ENCODE measurements around the gene AP1G2.

The AP1G2 gene

DNA sequence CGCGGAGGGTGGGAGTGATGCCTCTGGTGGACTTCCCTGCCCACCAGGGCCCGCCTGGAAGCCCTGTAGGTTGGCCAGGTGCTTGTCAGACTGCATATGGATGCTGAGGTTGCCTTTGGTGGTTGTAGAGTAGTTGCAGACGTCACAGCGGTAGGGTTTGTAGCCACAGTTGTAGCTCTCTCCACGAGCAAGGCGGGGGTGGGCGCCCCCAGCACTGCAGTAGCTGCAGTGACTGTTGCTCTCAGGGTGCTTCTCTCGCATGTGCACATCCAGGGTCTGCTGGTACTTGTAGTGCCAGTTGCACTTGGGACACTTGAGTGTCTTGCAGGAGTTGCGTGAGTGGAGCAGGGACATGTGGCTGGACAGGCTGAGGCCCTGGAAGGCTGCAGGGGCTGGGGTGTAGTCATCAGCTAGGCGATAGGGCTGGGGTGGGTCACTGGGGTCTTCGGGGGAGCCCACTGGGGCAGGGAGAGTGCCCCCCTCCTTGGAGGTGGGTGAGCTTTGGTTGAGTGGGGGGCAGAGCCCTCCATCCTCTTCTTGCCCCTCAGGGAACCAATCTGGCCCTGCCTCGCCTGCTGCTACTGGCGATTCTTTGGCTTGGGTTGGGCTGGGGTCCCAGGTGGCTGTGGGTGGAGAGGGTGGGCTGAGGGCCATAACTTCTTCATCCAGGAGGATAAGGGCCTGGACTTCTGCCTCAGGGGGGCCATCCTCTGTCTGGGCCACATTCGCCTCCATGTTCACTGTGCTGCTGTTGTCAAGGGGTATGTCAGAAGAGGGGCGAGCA is 33.7 kb downstream of the AP1G2 start:
- no peaks in the 10 kb centered on the region for H3K9me3 ChIP-seq (ENCODE audit: insufficient read depth, low read length)
- H3K9ac ChIP-seq (ENCODE audit: low read length): no peak overlapping the region
- no peaks in the 10 kb centered on the region for H3K4me1 ChIP-seq (ENCODE audit: low read length)
- no peaks in the 10 kb centered on the region for H3K79me2 ChIP-seq (ENCODE audit: low read length)
- H2AFZ ChIP-seq (ENCODE audit: low read depth, low read length): no peak overlapping the region
- H3K4me2 ChIP-seq (ENCODE audit: low read length): no peak overlapping the region
- no peak for TF ChIP-seq EZH2phosphoT487 (IDR thresholded peaks at IDR 0.05; ENCODE audit: low read depth)
- TF ChIP-seq, protein P1, sequence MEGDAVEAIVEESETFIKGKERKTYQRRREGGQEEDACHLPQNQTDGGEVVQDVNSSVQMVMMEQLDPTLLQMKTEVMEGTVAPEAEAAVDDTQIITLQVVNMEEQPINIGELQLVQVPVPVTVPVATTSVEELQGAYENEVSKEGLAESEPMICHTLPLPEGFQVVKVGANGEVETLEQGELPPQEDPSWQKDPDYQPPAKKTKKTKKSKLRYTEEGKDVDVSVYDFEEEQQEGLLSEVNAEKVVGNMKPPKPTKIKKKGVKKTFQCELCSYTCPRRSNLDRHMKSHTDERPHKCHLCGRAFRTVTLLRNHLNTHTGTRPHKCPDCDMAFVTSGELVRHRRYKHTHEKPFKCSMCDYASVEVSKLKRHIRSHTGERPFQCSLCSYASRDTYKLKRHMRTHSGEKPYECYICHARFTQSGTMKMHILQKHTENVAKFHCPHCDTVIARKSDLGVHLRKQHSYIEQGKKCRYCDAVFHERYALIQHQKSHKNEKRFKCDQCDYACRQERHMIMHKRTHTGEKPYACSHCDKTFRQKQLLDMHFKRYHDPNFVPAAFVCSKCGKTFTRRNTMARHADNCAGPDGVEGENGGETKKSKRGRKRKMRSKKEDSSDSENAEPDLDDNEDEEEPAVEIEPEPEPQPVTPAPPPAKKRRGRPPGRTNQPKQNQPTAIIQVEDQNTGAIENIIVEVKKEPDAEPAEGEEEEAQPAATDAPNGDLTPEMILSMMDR (IDR thresholded peaks at IDR 0.05; ENCODE audit: low read depth, low read length): no peak
- no peaks in the 10 kb centered on the region for H3K27me3 ChIP-seq (ENCODE audit: low read depth, low read length)
- no peaks in the 10 kb centered on the region for H4K20me1 ChIP-seq (ENCODE audit: insufficient read depth, low read length)
- no peak overlapping the region for H3K4me3 ChIP-seq (ENCODE audit: low read length)
- no peak overlapping the region for H3K27ac ChIP-seq (ENCODE audit: low read length)
- H3K36me3 ChIP-seq (replicated peaks; ENCODE audit: low read depth, low read length): no peaks in the 10 kb centered on the region

DNA sequence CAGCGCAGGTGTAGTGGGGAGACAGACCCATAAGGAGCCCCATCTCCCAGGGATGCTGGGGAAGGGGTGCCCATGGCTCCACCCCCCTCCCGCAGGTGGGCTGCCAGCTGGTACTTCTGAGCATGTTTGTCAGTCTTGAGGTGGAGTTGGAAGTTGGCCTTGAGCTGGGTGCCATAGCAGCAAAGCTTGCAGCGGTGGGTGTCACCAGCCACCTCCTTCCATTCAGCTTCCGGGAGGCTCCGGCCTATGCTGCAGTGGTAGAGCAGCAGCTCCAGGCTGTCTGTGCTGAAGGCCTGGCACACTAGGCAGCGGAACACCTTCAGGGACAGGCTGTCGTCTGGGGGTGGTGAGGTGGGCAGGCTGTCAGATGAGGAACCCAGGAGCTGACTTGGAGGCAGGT is 34.9 kb downstream of the AP1G2 start:
- no peaks in the 10 kb centered on the region for H3K9me3 ChIP-seq (ENCODE audit: insufficient read depth, low read length)
- H3K36me3 ChIP-seq (replicated peaks; ENCODE audit: low read depth, low read length): no peaks in the 10 kb centered on the region
- no peaks in the 10 kb centered on the region for H4K20me1 ChIP-seq (ENCODE audit: insufficient read depth, low read length)

DNA sequence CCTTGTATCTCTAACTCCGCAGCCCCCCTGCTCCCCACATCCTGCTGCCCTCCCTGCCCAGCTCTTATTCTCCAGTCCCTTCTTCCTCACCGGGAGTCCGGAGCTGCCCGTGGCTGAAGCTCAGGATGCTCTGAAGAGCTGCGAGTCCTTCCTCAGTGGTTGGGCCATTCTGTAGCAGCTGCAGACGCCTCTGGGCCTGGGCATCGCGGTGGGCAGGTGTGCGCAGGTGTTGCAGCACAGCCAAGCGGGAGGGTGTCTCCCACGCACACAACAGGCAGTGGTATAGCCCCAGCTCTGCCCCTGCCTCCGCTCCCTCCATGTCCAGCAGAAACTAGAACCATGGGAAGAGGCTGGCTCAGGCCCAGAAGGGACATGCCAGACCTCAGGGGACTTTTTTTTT is 36.2 kb downstream of the AP1G2 start:
- Histone ChIP-seq H3K79me2 (ENCODE audit: low read length) (no peaks in the 10 kb centered on the region), H3K4me1 (ENCODE audit: low read length) (no peaks in the 10 kb centered on the region), H3K27me3 (ENCODE audit: low read depth, low read length) (no peaks in the 10 kb centered on the region), H2AFZ (ENCODE audit: low read depth, low read length) (no peak overlapping the region), H3K27ac (ENCODE audit: low read length) (no peak overlapping the region), H3K9me3 (ENCODE audit: insufficient read depth, low read length) (no peaks in the 10 kb centered on the region), H3K4me2 (ENCODE audit: low read length) (no peak overlapping the region), H3K4me3 (ENCODE audit: low read length) (no peak overlapping the region), H3K36me3 (replicated peaks; ENCODE audit: low read depth, low read length) (no peaks in the 10 kb centered on the region), H3K9ac (ENCODE audit: low read length) (no peak overlapping the region), H4K20me1 (ENCODE audit: insufficient read depth, low read length) (no peaks in the 10 kb centered on the region)
- TF ChIP-seq EZH2phosphoT487 (IDR thresholded peaks at IDR 0.05; ENCODE audit: low read depth): no peak
- TF ChIP-seq, protein P1 (IDR thresholded peaks at IDR 0.05; ENCODE audit: low read depth, low read length): no peak

More for the DNA sequence above, 34.9 kb downstream of the AP1G2 start:
- no peaks in the 10 kb centered on the region for H3K27me3 ChIP-seq (ENCODE audit: low read depth, low read length)
- no peaks in the 10 kb centered on the region for H3K79me2 ChIP-seq (ENCODE audit: low read length)
- TF ChIP-seq EZH2phosphoT487 (IDR thresholded peaks at IDR 0.05; ENCODE audit: low read depth): no peak
- TF ChIP-seq, protein P1 (IDR thresholded peaks at IDR 0.05; ENCODE audit: low read depth, low read length): no peak
- H3K4me2 ChIP-seq (ENCODE audit: low read length): no peak overlapping the region
- no peak overlapping the region for H3K4me3 ChIP-seq (ENCODE audit: low read length)
- no peaks in the 10 kb centered on the region for H3K4me1 ChIP-seq (ENCODE audit: low read length)
- no peak overlapping the region for H3K9ac ChIP-seq (ENCODE audit: low read length)
- no peak overlapping the region for H2AFZ ChIP-seq (ENCODE audit: low read depth, low read length)
- H3K27ac ChIP-seq (ENCODE audit: low read length): no peak overlapping the region

DNA sequence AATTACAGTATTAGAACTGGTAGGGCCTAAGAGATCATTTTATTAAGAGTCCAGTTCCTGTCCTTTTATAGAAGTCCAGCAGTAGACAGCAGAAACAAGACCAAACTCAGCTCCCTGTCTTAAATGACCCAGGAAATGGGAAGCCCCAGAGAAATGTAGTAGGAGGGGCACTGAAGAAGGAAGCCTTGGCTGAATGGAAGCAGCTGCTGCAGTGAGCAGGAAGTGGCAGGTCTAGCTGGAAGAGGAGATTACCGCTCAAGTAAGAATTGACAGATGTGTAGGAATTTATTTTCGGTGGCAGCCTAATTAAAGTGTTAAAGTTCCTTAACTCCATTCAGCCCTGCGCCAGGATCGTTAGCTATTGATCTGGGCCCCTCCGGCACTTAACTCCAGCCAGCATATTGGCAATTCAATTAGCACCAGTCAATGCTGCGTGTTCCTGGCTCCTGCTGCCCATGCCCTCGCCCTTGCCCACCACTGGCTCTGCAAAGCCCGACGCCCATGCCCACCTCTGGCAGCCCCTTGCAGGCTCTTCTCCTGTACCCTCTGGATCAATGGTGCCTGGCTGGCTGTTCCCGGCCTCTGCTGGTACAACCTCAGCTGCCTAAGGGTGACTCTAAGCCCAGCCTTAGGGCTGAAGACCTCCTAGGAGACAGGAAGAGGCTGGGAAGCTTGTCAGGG is 37.1 kb downstream of the AP1G2 start:
- Histone ChIP-seq H3K4me1 (ENCODE audit: low read length) (no peaks in the 10 kb centered on the region), H3K4me3 (ENCODE audit: low read length) (no peak overlapping the region), H3K9me3 (ENCODE audit: insufficient read depth, low read length) (no peaks in the 10 kb centered on the region), H3K79me2 (ENCODE audit: low read length) (no peaks in the 10 kb centered on the region), H3K4me2 (ENCODE audit: low read length) (no peak overlapping the region), H2AFZ (ENCODE audit: low read depth, low read length) (no peak overlapping the region), H4K20me1 (ENCODE audit: insufficient read depth, low read length) (no peaks in the 10 kb centered on the region), H3K27me3 (ENCODE audit: low read depth, low read length) (no peaks in the 10 kb centered on the region), H3K9ac (ENCODE audit: low read length) (no peak overlapping the region), H3K36me3 (replicated peaks; ENCODE audit: low read depth, low read length) (no peaks in the 10 kb centered on the region), H3K27ac (ENCODE audit: low read length) (no peak overlapping the region)
- TF ChIP-seq EZH2phosphoT487 (IDR thresholded peaks at IDR 0.05; ENCODE audit: low read depth): no peak
- TF ChIP-seq, protein P1 (IDR thresholded peaks at IDR 0.05; ENCODE audit: low read depth, low read length): no peak
